Endothelial cell of umbilical vein (primary cell): ENCODE results near the gene TPMT. TPM values are rescaled to one million over a fixed set of nuclear protein-coding genes. Genes with fewer than 3 reads are reported as not detected.

Source experiments
- BruUV-seq: library from RNA; stranded (reverse); fragments of 400-500 nt; replicated peaks from 2 replicates; lab custom pipeline; 2021; lab: Mats Ljungman, UMichigan
- CTCF ChIA-PET: fragments of 300-600, 350-600 bp; sonication (Branson Sonifier 250); formaldehyde crosslinking; loops from one replicate; lab custom pipeline; 2021; ENCODE audit warnings: antibody characterized with exemption, inconsistent platforms; lab: Charles Lee
- POLR2A ChIA-PET: fragments of 300-600, 350-600 bp; sonication (Branson Sonifier 250); formaldehyde crosslinking; loops from one replicate; lab custom pipeline; 2021; ENCODE audit warnings: antibody characterized with exemption, inconsistent platforms; lab: Charles Lee
- DNase-seq: peaks from one replicate; pipeline ENCODE4 v3.0.0-alpha.2; 2011; ENCODE audit warnings: low read depth, low spot score
- FAIRE-seq: peaks from 2 replicates; lab custom pipeline; 2011; peaks lifted over from hg19 to GRCh38; lab: Jason Lieb, UNC
- H2AFZ ChIP-seq: 2 replicates; pipeline ENCODE4 v1.6.0; 2012; ENCODE audit warnings: low read depth, low read length, control low read depth, inconsistent platforms
- H3K27ac ChIP-seq: 2 replicates; pipeline ENCODE4 v1.5.1; 2011; ENCODE audit warnings: low read depth, mild to moderate bottlenecking, control low read depth, low read length, moderate library complexity; ENCODE audit not compliant: insufficient read depth
- H3K27me3 ChIP-seq, 2 experiments: 2 replicates each; pipeline versions ENCODE4 v1.6.0 to v1.6.1; 2011; ENCODE audit warnings: low read length in 2 of 2, mixed read lengths in 1 of 2; ENCODE audit not compliant: control insufficient read depth in 2 of 2, insufficient read depth in 2 of 2
- H3K36me3 ChIP-seq, 2 experiments: 2 replicates in 1 of 2; 3 replicates in 1 of 2; pipeline ENCODE4 v1.5.1; 2011; ENCODE audit warnings: low read length in 2 of 2, mild to moderate bottlenecking in 1 of 2, moderate library complexity in 1 of 2; ENCODE audit not compliant: control insufficient read depth in 2 of 2, insufficient read depth in 2 of 2; ENCODE audit errors: extremely low read depth in 1 of 2
- H3K4me1 ChIP-seq: 3 replicates; pipeline ENCODE4 v1.5.1; 2011; ENCODE audit warnings: mild to moderate bottlenecking, low read length; ENCODE audit not compliant: control insufficient read depth, insufficient read depth; ENCODE audit errors: extremely low read depth
- H3K4me2 ChIP-seq: 2 replicates; pipeline ENCODE4 v1.6.1; 2011; ENCODE audit warnings: low read length, control low read depth, mixed read lengths; ENCODE audit not compliant: insufficient read depth
- H3K4me3 ChIP-seq, 3 experiments: fragments of 200-600 bp in 1 of 3; sonication (generic), shearing (Covaris generic) in 1 of 3; replicated peaks in 1 of 3; 2 replicates each; pipeline ENCODE4 v1.5.1; 2011 to 2016; ENCODE audit warnings: control low read depth in 3 of 3, low read length in 3 of 3, mild to moderate bottlenecking in 2 of 3, inconsistent platforms in 1 of 3, low read depth in 1 of 3, moderate library complexity in 1 of 3; ENCODE audit not compliant: insufficient read depth in 1 of 3
- H3K79me2 ChIP-seq: 2 replicates; pipeline ENCODE4 v1.6.0; 2012; ENCODE audit warnings: low read length, inconsistent platforms; ENCODE audit not compliant: control insufficient read depth, insufficient read depth
- H3K9ac ChIP-seq: replicated peaks from 2 replicates; pipeline ENCODE3; 2011; ENCODE audit warnings: low read length, control low read depth; ENCODE audit not compliant: insufficient read depth; ENCODE audit errors: extremely low read depth
- H3K9me1 ChIP-seq: replicated peaks from 3 replicates; pipeline ENCODE4 v1.6.0; 2011; ENCODE audit warnings: mild to moderate bottlenecking, low read length; ENCODE audit not compliant: control insufficient read depth, insufficient read depth; ENCODE audit errors: extremely low read depth
- H3K9me3 ChIP-seq: replicated peaks from 2 replicates; pipeline ENCODE4 v1.5.1; 2012; ENCODE audit warnings: low read length, inconsistent platforms; ENCODE audit not compliant: control insufficient read depth, insufficient read depth
- H4K20me1 ChIP-seq: replicated peaks from 2 replicates; pipeline ENCODE3; 2011; ENCODE audit warnings: mild to moderate bottlenecking, low read length; ENCODE audit not compliant: control insufficient read depth, insufficient read depth; ENCODE audit errors: extremely low read depth
- CTCF ChIP-seq, 2 donors: IDR thresholded peaks; 1 replicate in 1 of 2; 2 replicates in 1 of 2; pipeline ENCODE4 v1.5.1; 2011; ENCODE audit warnings: low read length in 2 of 2, mild to moderate bottlenecking in 2 of 2, moderate library complexity in 2 of 2, control low read depth in 1 of 2, inconsistent platforms in 1 of 2, low read depth in 1 of 2; ENCODE audit not compliant: insufficient read depth in 1 of 2; ENCODE audit errors: extremely low read depth in 1 of 2
- EZH2 ChIP-seq: IDR thresholded peaks from 2 replicates; pipeline ENCODE4 v1.6.1; 2012; ENCODE audit warnings: borderline replicate concordance, low read depth, mild to moderate bottlenecking, moderate library complexity, low read length, inconsistent platforms; ENCODE audit not compliant: severe bottlenecking
- FOS ChIP-seq: IDR thresholded peaks from 2 replicates; pipeline ENCODE4 v1.6.1; 2011; ENCODE audit warnings: mild to moderate bottlenecking, low read length, moderate library complexity, borderline replicate concordance; ENCODE audit not compliant: insufficient read depth
- GATA2 ChIP-seq: IDR thresholded peaks from 2 replicates; pipeline ENCODE4 v1.7.0; 2011; ENCODE audit warnings: low read depth, mild to moderate bottlenecking, moderate library complexity, mixed read lengths, low read length; ENCODE audit not compliant: insufficient read length, insufficient read depth
- JUN ChIP-seq: IDR thresholded peaks from 2 replicates; pipeline ENCODE4 v1.6.1; 2011; ENCODE audit warnings: borderline replicate concordance, low read depth; ENCODE audit not compliant: insufficient read length, insufficient read depth
- MAX ChIP-seq: IDR thresholded peaks from 2 replicates; pipeline ENCODE4 v1.6.1; 2011; ENCODE audit not compliant: insufficient read depth, insufficient read length
- MYC ChIP-seq: IDR thresholded peaks from one replicate; pipeline ENCODE4 v1.6.1; 2011; ENCODE audit warnings: mild to moderate bottlenecking, low read depth, low read length
- POLR2A ChIP-seq: IDR thresholded peaks from 2 replicates; pipeline ENCODE4 v1.6.1; 2012; ENCODE audit warnings: low read depth, mild to moderate bottlenecking, control low read depth, low read length
- POLR2AphosphoS5 ChIP-seq: IDR thresholded peaks from 2 replicates; pipeline ENCODE4 v1.6.1; 2012; ENCODE audit warnings: low read depth, mild to moderate bottlenecking, control low read depth, low read length, moderate library complexity; ENCODE audit not compliant: insufficient read depth
- dilution Hi-C: fragments of 300-500 bp; cut with MboI; formaldehyde crosslinking; loops from one replicate; pipeline ENCODE4 v1.15.0; 2019; ENCODE audit warnings: low sequenced_read_pairs; ENCODE audit not compliant: extremely low pct_ligation_motif_present
- intact Hi-C: fragments of 100-400 bp; cut with micrococcal nuclease; formaldehyde crosslinking; loops from one replicate; pipeline ENCODE4 v1.10.0; 2022
- polyA plus RNA-seq, 4 experiments: library from polyadenylated mRNA; depleted of rRNA in 3 of 4; stranded (reverse) in 3 of 4; unstranded in 1 of 4; fragments of >200 nt; gene quantifications; 2 replicates each; pipeline versions ENCODE4 v1.2.1 to v1.2.3, GENCODE V29; 2011 to 2012; ENCODE audit warnings: missing spikeins in 1 of 4
- total RNA-seq: library from RNA; stranded (reverse); gene quantifications from 2 replicates; pipeline ENCODE4 v1.2.3, GENCODE V29; 2021

Gene TPMT
- total and polyA plus RNA-seq, 2 donors (not counting 3 experiments of a cell fraction or from before 2014, with no cell fraction given), result 6.5 to 11.1 TPM

DNA sequence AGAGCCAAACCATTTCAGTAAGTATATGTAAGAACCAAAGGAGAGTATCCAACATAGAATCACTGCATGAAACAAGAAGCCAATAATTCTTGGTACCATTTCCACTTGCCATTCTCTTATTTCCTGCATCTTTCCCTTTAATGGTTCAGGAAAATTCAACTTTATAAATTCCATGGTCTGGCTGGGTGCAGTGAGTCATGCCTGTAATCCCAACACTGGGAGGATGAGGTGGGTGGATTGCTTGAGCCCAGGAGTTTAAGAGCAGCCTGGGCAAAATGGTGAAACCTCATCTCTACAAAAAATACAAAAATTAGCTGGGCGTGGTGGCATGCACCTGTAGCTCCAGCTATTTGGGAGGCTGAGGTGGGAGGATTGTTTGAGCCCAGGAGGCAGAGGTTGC lies 53.6 kb downstream of the TPMT start:
- H3K79me2 ChIP-seq, result no peaks in the 10 kb centered on the region
- H3K9me1 ChIP-seq, result no peaks in the 10 kb centered on the region
- H4K20me1 ChIP-seq, result no peaks in the 10 kb centered on the region
- no peak overlapping the region for H3K4me2 ChIP-seq
- DNase-seq (no peak), FAIRE-seq (no peak)
- dilution Hi-C loops, result no loop called here
- no TSS peak for BruUV-seq
- ChIA-PET CTCF (interaction anchor here (0.8 kb wide), 1 partner anchor 9 kb away, joined by 3 read pairs; no protein-coding TSS in a partner anchor), POLR2A (no interaction called here)
- no peak overlapping the region for H2AFZ ChIP-seq
- H3K9me3 ChIP-seq, result no peaks in the 10 kb centered on the region
- no peak overlapping the region for H3K4me3 ChIP-seq
- H3K4me1 ChIP-seq, result no peaks in the 10 kb centered on the region
- H3K27ac ChIP-seq, result no peak overlapping the region
- no peak overlapping the region for H3K9ac ChIP-seq
- H3K36me3 ChIP-seq, result no peaks in the 10 kb centered on the region
- intact Hi-C loops, result no loop called here
- H3K27me3 ChIP-seq, result no peaks in the 10 kb centered on the region
- TF ChIP-seq POLR2AphosphoS5 (no peak), GATA2 (no peak), MYC (no peak), FOS (no peak), CTCF (IDR thresholded peaks at IDR 0.05; ENCODE audit: extremely low read depth in 1 of 2, insufficient read depth in 1 of 2, low read depth in 1 of 2, low read length in 2 of 2) (no peak), MAX (no peak), EZH2 (no peak), POLR2A (no peak), JUN (no peak)
